ENCODE data around the gene ARRDC2. TPM values are rescaled to one million over a fixed set of nuclear protein-coding genes. Genes with fewer than 3 reads are reported as not detected.

The ARRDC2 gene
- total and polyA plus RNA-seq, 2 of the 13 experiments (the other 11 are each of a cell fraction or from before 2014, with no cell fraction given): 2.1 to 3.4 TPM

DNA sequence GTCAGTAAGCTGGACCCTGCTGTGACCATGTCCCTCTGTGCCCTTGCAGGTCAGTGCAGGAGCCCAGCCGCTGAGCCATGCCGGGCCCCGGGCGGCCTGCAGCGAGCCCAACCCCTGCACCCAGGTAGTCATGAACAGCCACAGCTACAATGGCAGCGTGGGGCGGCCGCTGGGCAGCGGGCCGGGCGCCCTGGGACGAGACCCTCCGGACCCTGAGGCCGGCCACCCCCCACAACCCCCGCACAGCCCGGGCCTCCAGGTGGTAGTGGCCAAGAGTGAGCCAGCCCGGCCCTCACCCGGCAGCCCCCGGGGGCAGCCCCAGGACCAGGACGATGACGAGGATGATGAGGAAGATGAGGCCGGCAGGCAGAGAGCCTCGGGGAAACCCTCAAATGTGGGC, 34.2 kb upstream of the ARRDC2 start:
- Histone ChIP-seq H3K9me3 (ENCODE audit: low read length) (no peaks in the 10 kb centered on the region), H4K20me1 (ENCODE audit: insufficient read depth, low read length) (no peaks in the 10 kb centered on the region), H3K27ac (ENCODE audit: extremely low read length, insufficient read depth, low read length) (no peak overlapping the region), H3K9ac (ENCODE audit: insufficient read depth, low read depth, low read length) (no peak overlapping the region), H3K79me2 (ENCODE audit: insufficient read depth, low read length) (no peaks in the 10 kb centered on the region), H3K27me3 (ENCODE audit: control insufficient read depth in 1 of 2, insufficient read depth in 2 of 2, low read length in 2 of 2) (peaks cover 1 to 52% of the 10 kb centered on the region in 2 experiments; a peak in 2 of 5 replicates), H3K4me2 (ENCODE audit: low read depth, low read length) (no peak overlapping the region), H2AFZ (ENCODE audit: low read length) (no peak overlapping the region), H3K4me1 (ENCODE audit: insufficient read depth, low read length) (no peaks in the 10 kb centered on the region), H3K36me3 (replicated peaks in 1 of 2; ENCODE audit: control insufficient read depth in 1 of 2, insufficient read depth in 2 of 2, low read length in 2 of 2) (no peaks in the 10 kb centered on the region), H3K4me3 (replicated peaks in 1 of 3; ENCODE audit: insufficient read depth in 1 of 3, low read depth in 2 of 3, low read length in 3 of 3) (no peak overlapping the region)
- TF ChIP-seq ZNF577 (CRISPR knock-in tag; IDR thresholded peaks at IDR 0.05; ENCODE audit: borderline replicate concordance, low read depth): no peak
- no peak for TF ChIP-seq SAP130 (CRISPR knock-in tag; IDR thresholded peaks at IDR 0.05; ENCODE audit: low read depth)
- TF ChIP-seq MTA1 (CRISPR knock-in tag; IDR thresholded peaks at IDR 0.05; ENCODE audit: borderline replicate concordance): no peak
- no peak for TF ChIP-seq ZNF143 (CRISPR knock-in tag; IDR thresholded peaks at IDR 0.05)
- no peak for TF ChIP-seq SP2 (CRISPR knock-in tag; IDR thresholded peaks at IDR 0.05)
- TF ChIP-seq USF2 (IDR thresholded peaks at IDR 0.05; ENCODE audit: low read depth, low read length): no peak
- TF ChIP-seq USF2 (CRISPR knock-in tag; IDR thresholded peaks at IDR 0.05; ENCODE audit: borderline replicate concordance): no peak
- no peak for TF ChIP-seq NBN (conservative IDR thresholded peaks at IDR 0.05)
- no peak for TF ChIP-seq CREB1 (IDR thresholded peaks at IDR 0.05)
- TF ChIP-seq CREB1 (CRISPR knock-in tag; IDR thresholded peaks at IDR 0.05): no peak
- TF ChIP-seq ZNF282 (IDR thresholded peaks at IDR 0.05; ENCODE audit: partially characterized antibody): no peak
- no peak for TF ChIP-seq ZSCAN9 (CRISPR knock-in tag; IDR thresholded peaks at IDR 0.05; ENCODE audit: borderline replicate concordance)
- TF ChIP-seq ZFYVE20 (CRISPR knock-in tag; IDR thresholded peaks at IDR 0.05; ENCODE audit: borderline replicate concordance, low read depth): no peak
- in situ Hi-C loops (cut with HindIII; ENCODE audit: extremely low pct_ligation_motif_present, low pct_unique_long_range_greater_than_20kb): no loop called here
- ChIA-PET POLR2A (no interaction called here), CTCF (ENCODE audit: low intra/inter-chr PET ratio, low total read pairs) (no interaction called here)
- ATAC-seq (no peak), DNase-seq (ENCODE audit: low spot score) (no peak), FAIRE-seq (no peak)
- BruUV-seq (replicated peaks): no TSS peak
- WGBS (ENCODE audit: low lambda C conversion rate): 18% methylated on average over 7 of the region's 23 CpGs
- intact Hi-C loops (cut with micrococcal nuclease; ENCODE audit: unreplicated experiment): no loop called here
